ENCODE measurements around the gene SMARCAD1. TPM values are rescaled to one million over a fixed set of nuclear protein-coding genes. Genes with fewer than 3 reads are reported as not detected.
A peak's percentile ranks its signal among the peaks of the same experiment; 100 is the strongest.

SMARCAD1 gene, protein sequence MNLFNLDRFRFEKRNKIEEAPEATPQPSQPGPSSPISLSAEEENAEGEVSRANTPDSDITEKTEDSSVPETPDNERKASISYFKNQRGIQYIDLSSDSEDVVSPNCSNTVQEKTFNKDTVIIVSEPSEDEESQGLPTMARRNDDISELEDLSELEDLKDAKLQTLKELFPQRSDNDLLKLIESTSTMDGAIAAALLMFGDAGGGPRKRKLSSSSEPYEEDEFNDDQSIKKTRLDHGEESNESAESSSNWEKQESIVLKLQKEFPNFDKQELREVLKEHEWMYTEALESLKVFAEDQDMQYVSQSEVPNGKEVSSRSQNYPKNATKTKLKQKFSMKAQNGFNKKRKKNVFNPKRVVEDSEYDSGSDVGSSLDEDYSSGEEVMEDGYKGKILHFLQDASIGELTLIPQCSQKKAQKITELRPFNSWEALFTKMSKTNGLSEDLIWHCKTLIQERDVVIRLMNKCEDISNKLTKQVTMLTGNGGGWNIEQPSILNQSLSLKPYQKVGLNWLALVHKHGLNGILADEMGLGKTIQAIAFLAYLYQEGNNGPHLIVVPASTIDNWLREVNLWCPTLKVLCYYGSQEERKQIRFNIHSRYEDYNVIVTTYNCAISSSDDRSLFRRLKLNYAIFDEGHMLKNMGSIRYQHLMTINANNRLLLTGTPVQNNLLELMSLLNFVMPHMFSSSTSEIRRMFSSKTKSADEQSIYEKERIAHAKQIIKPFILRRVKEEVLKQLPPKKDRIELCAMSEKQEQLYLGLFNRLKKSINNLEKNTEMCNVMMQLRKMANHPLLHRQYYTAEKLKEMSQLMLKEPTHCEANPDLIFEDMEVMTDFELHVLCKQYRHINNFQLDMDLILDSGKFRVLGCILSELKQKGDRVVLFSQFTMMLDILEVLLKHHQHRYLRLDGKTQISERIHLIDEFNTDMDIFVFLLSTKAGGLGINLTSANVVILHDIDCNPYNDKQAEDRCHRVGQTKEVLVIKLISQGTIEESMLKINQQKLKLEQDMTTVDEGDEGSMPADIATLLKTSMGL
- total RNA-seq (10 to 100 TPM; 30.4 to 33.0 TPM), polyA plus RNA-seq (10 to 100 TPM in 2 of 3 donors, 1 to 10 TPM in 1; 9.8 to 11.4 (median 10.3) TPM), total RNA-seq (55.6 to 123 (median 87.6) reads per million in 6 experiments)

- Mint-ChIP-seq H3K4me1 (peaks cover 16 to 48% (median 41%) of the 10 kb centered on the region in 4 donors), H3K27me3 (peaks cover 0 to 6% (median 3%) of the 10 kb centered on the region in 5 donors), H3K4me3 (peak within 1 kb of the TSS; percentile 96 to 100 (median 99)), H3K9me3 (peaks cover 0 to 8% (median 0%) of the 10 kb centered on the region in 9 donors), H3K27ac (peak within 1 kb of the TSS; percentile 98 to 100 (median 100)), H3K36me3 (peaks cover 0 to 31% (median 12%) of the 10 kb centered on the region in 3 donors)
- ATAC-seq = peak; percentile 86 to 91
- POLR2A ChIA-PET = no interaction called here
- DNase-seq = peak; percentile 73 to 94 (median 91)
These were observed at the start of gene SMARCAD1 for GRCh38 chr4:94207469-94208224. SMARCAD1 (plus strand) TSS chr4:94207865; CDS start chr4:94208395, 530 bp downstream.

DNA sequence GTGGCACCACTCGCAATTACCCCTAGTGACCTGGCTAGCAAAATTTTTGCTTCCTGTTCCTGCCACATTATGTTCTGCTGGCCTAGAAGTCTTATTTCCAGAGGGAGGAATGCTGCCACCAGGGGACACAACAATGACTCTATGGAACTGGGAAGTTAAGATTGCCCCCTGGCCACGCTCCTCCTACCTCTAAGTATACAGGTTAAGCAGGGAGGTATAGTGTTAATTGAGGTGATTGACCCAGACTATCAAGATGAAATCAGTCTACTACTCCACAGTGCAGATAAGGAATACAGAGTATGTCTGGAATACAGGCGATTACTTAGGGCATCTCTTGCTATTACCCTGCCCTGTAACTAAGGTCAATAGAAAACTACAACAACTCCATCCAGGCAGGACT is 48.8 kb upstream of the SMARCAD1 start:
- POLR2A ChIA-PET = no interaction called here
- DNase-seq (no peak), ATAC-seq (no peak)
- Mint-ChIP-seq H3K27me3 (no peaks in the 10 kb centered on the region), H3K4me1 (no peaks in the 10 kb centered on the region), H3K9me3 (peaks cover 0 to 6% (median 0%) of the 10 kb centered on the region in 9 donors), H3K4me3 (peak overlapping the region in 1 of 10 donors; percentile 0), H3K36me3 (no peaks in the 10 kb centered on the region), H3K27ac (no peak overlapping the region)

DNA sequence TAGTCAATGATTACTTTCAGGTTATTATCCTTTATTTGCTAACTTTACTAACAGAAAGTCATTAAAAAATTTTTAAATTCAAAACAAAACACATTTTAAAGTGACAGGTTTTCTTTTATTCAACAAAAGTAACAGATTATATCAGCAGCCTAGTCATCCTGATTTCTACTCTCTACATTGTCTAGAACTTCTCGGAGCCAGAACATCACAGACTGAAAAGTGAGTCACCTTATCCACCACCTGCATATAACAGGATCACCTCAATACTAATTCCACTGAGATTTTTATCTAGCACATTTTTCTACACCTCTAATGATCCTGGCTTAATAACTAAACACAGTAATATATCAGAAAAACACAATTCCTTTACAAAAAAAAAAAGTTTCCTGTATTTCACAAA is 47.9 kb upstream of the SMARCAD1 start:
- ATAC-seq (no peak), DNase-seq (no peak)
- Mint-ChIP-seq H3K4me1 (no peaks in the 10 kb centered on the region), H3K27me3 (no peaks in the 10 kb centered on the region), H3K27ac (no peak overlapping the region), H3K36me3 (no peaks in the 10 kb centered on the region), H3K4me3 (no peak overlapping the region), H3K9me3 (peaks cover 0 to 6% (median 0%) of the 10 kb centered on the region in 9 donors)
- POLR2A ChIA-PET = no interaction called here

GRCh38 chr4:94160774-94161173 is 46.9 kb upstream of the SMARCAD1 start:
- H3K9me3 Mint-ChIP-seq = peaks cover 0 to 6% (median 0%) of the 10 kb centered on the region in 9 donors
- no peak overlapping the region for H3K4me3 Mint-ChIP-seq
- POLR2A ChIA-PET = no interaction called here
- ATAC-seq = no peak
- DNase-seq = no peak
- H3K4me1 Mint-ChIP-seq = no peaks in the 10 kb centered on the region
- H3K27me3 Mint-ChIP-seq = no peaks in the 10 kb centered on the region
- peak overlapping the region in 1 of 10 donors; percentile 50 for H3K27ac Mint-ChIP-seq
- H3K36me3 Mint-ChIP-seq = no peaks in the 10 kb centered on the region

DNA sequence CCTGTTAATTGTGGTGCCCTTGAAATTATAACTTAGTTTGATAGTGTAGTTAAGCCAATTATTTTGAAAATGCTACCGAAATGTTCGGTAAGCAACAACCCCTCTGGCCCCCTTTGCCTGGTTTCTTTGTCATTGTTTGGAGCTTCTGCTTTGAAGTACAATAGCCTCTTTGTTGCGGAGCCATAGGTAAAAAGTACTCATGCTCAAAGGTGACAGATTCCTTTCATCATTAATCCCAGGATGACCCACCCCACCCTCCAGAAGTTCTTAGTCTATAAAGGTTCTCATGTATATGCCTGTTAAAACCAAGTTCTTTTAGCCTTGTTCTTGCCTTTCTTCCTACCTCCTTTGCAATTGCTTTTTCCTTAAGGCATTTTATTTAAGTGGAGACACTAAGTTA is 42.4 kb upstream of the SMARCAD1 start:
- Mint-ChIP-seq H3K27me3 (peaks cover 0 to 4% (median 0%) of the 10 kb centered on the region in 5 donors), H3K36me3 (no peaks in the 10 kb centered on the region), H3K4me1 (no peaks in the 10 kb centered on the region), H3K9me3 (peaks cover 0 to 5% (median 0%) of the 10 kb centered on the region in 9 donors), H3K27ac (no peak overlapping the region), H3K4me3 (no peak overlapping the region)
- POLR2A ChIA-PET = interaction anchor here (0.5 kb wide), 1 partner anchor 1144 kb away, joined by 12 read pairs; no protein-coding TSS in a partner anchor
- ATAC-seq = no peak
- no peak for DNase-seq

GRCh38 chr4:94168321-94168720 is 39.3 kb upstream of the SMARCAD1 start:
- ATAC-seq (no peak), DNase-seq (no peak)
- H3K36me3 Mint-ChIP-seq = no peaks in the 10 kb centered on the region
- POLR2A ChIA-PET = no interaction called here
- H3K4me3 Mint-ChIP-seq = no peak overlapping the region
- peaks cover 4 to 9% (median 7%) of the 10 kb centered on the region in 5 donors for H3K27me3 Mint-ChIP-seq
- H3K4me1 Mint-ChIP-seq = no peaks in the 10 kb centered on the region
- no peak overlapping the region for H3K27ac Mint-ChIP-seq
- peaks cover 0 to 11% (median 0%) of the 10 kb centered on the region in 9 donors for H3K9me3 Mint-ChIP-seq

- no peaks in the 10 kb centered on the region for H3K36me3 Mint-ChIP-seq
These were observed 37.8 kb upstream of the SMARCAD1 start for GRCh38 chr4:94169803-94170372.

DNA sequence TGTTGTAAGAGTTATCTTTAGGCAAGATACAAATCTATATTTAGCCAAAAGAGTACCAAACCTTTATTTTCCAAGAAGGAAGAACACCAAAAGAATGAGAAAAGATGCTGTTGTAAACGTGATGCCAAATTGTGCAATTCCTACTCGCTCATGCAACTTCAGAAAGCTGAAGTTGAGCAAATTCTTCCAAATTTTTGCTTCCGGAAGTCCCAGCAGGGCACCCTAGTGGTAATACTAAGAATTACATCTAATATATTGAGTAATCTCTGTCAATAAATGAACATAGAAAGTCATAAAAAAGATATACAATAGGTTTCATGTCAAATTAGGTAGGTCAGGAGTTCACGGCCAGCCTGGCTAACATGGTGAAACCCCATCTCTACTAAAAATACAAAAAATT is 36.0 kb upstream of the SMARCAD1 start:
- no peaks in the 10 kb centered on the region for H3K4me1 Mint-ChIP-seq
- H3K27me3 Mint-ChIP-seq = peaks cover 4 to 18% (median 8%) of the 10 kb centered on the region in 5 donors
- DNase-seq (no peak), ATAC-seq (no peak)
- peaks cover 0 to 11% (median 0%) of the 10 kb centered on the region in 9 donors for H3K9me3 Mint-ChIP-seq
- H3K4me3 Mint-ChIP-seq = no peak overlapping the region
- POLR2A ChIA-PET = no interaction called here
- H3K36me3 Mint-ChIP-seq = no peaks in the 10 kb centered on the region
- H3K27ac Mint-ChIP-seq = no peak overlapping the region

More at GRCh38 chr4:94169803-94170372, 37.8 kb upstream of the SMARCAD1 start:
- Mint-ChIP-seq H3K27me3 (peaks cover 4 to 9% (median 7%) of the 10 kb centered on the region in 5 donors), H3K9me3 (peaks cover 0 to 11% (median 0%) of the 10 kb centered on the region in 9 donors), H3K4me1 (no peaks in the 10 kb centered on the region), H3K27ac (no peak overlapping the region), H3K4me3 (no peak overlapping the region)
- no peak for ATAC-seq
- POLR2A ChIA-PET = no interaction called here
- DNase-seq = no peak

- H3K4me3 Mint-ChIP-seq = no peak overlapping the region
- DNase-seq = no peak
- no peak overlapping the region for H3K27ac Mint-ChIP-seq
- H3K27me3 Mint-ChIP-seq = peaks cover 9 to 36% (median 13%) of the 10 kb centered on the region in 5 donors
- H3K4me1 Mint-ChIP-seq = no peaks in the 10 kb centered on the region
- H3K9me3 Mint-ChIP-seq = peaks cover 0 to 6% (median 0%) of the 10 kb centered on the region in 9 donors
- no peaks in the 10 kb centered on the region for H3K36me3 Mint-ChIP-seq
- POLR2A ChIA-PET = no interaction called here
- ATAC-seq = no peak
These were observed 32.0 kb upstream of the SMARCAD1 start for GRCh38 chr4:94175553-94176261.

GRCh38 chr4:94177822-94178221 is 29.8 kb upstream of the SMARCAD1 start:
- Mint-ChIP-seq H3K27me3 (peaks cover 12 to 48% (median 18%) of the 10 kb centered on the region in 5 donors), H3K9me3 (no peaks in the 10 kb centered on the region), H3K4me1 (no peaks in the 10 kb centered on the region), H3K27ac (no peak overlapping the region), H3K36me3 (no peaks in the 10 kb centered on the region), H3K4me3 (no peak overlapping the region)
- no peak for ATAC-seq
- POLR2A ChIA-PET = no interaction called here
- no peak for DNase-seq

GRCh38 chr4:94181815-94182214 is 25.9 kb upstream of the SMARCAD1 start:
- DNase-seq = no peak
- Mint-ChIP-seq H3K4me3 (no peak overlapping the region), H3K27me3 (peaks cover 13 to 41% (median 14%) of the 10 kb centered on the region in 5 donors), H3K36me3 (no peaks in the 10 kb centered on the region), H3K27ac (no peak overlapping the region), H3K4me1 (no peaks in the 10 kb centered on the region), H3K9me3 (no peaks in the 10 kb centered on the region)
- POLR2A ChIA-PET = no interaction called here
- no peak for ATAC-seq
